Mesenchymal stem cell (in vitro differentiated cells and primary cell): ENCODE data around the gene SMAP1.

ENCODE experiments used
- DNase-seq: peaks from one replicate; pipeline ENCODE4 v3.0.0-alpha.2; 2013
- H2AFZ ChIP-seq: one replicate; pipeline ENCODE4 v1.6.1; 2013; ENCODE audit warnings: low read depth, mild to moderate bottlenecking, control low read depth, inconsistent platforms, low read length, moderate library complexity
- H2AK5ac ChIP-seq: 2 replicates; pipeline ENCODE4 v1.6.1; 2013; ENCODE audit warnings: low read length, moderate library complexity, mild to moderate bottlenecking, inconsistent platforms; ENCODE audit not compliant: severe bottlenecking
- H2BK120ac ChIP-seq: one replicate; pipeline ENCODE4 v1.6.1; 2013; ENCODE audit warnings: low read depth, mild to moderate bottlenecking, inconsistent platforms, low read length, moderate library complexity
- H2BK12ac ChIP-seq, 2 experiments: one replicate each; pipeline ENCODE4 v1.6.1; 2013; ENCODE audit warnings: inconsistent platforms in 2 of 2, low read length in 2 of 2, mild to moderate bottlenecking in 2 of 2, moderate library complexity in 2 of 2, control low read depth in 1 of 2
- H2BK15ac ChIP-seq: one replicate; pipeline ENCODE4 v1.6.1; 2013; ENCODE audit warnings: mild to moderate bottlenecking, low read depth, inconsistent platforms; ENCODE audit not compliant: poor library complexity, severe bottlenecking
- H2BK5ac ChIP-seq: 2 replicates; pipeline ENCODE4 v1.6.1; 2013; ENCODE audit warnings: low read depth, mild to moderate bottlenecking, low read length, control low read depth, inconsistent platforms; ENCODE audit not compliant: poor library complexity, severe bottlenecking
- H3K14ac ChIP-seq, 2 experiments: one replicate each; pipeline ENCODE4 v1.6.1; 2013; ENCODE audit warnings: inconsistent platforms in 2 of 2, low read length in 2 of 2, control low read depth in 1 of 2, mild to moderate bottlenecking in 1 of 2, moderate library complexity in 1 of 2
- H3K18ac ChIP-seq, 2 experiments: one replicate each; pipeline ENCODE4 v1.6.1; 2013; ENCODE audit warnings: inconsistent platforms in 2 of 2, low read length in 2 of 2, control low read depth in 1 of 2, low read depth in 1 of 2, mild to moderate bottlenecking in 1 of 2
- H3K23ac ChIP-seq, 2 experiments: one replicate each; pipeline ENCODE4 v1.6.1; 2013; ENCODE audit warnings: inconsistent platforms in 2 of 2, low read length in 2 of 2, mild to moderate bottlenecking in 2 of 2, moderate library complexity in 2 of 2, control low read depth in 1 of 2
- H3K27ac ChIP-seq: 2 replicates; pipeline ENCODE4 v1.5.1; 2013; ENCODE audit warnings: mild to moderate bottlenecking, moderate library complexity, low read length, control low read depth, inconsistent platforms; ENCODE audit not compliant: poor library complexity, severe bottlenecking
- H3K27me3 ChIP-seq, 2 experiments: 2 replicates each; pipeline versions ENCODE4 v1.6.1 to v1.7.0; 2013; ENCODE audit warnings: low read length in 2 of 2, mild to moderate bottlenecking in 2 of 2, moderate library complexity in 2 of 2, control low read depth in 1 of 2, inconsistent platforms in 1 of 2; ENCODE audit not compliant: control insufficient read depth in 1 of 2, insufficient read depth in 1 of 2
- H3K36me3 ChIP-seq, 2 experiments: 2 replicates each; pipeline versions ENCODE4 v1.6.1 to v1.7.0; 2013; ENCODE audit warnings: low read length in 2 of 2, control low read depth in 1 of 2, inconsistent platforms in 1 of 2, low read depth in 1 of 2, mild to moderate bottlenecking in 1 of 2; ENCODE audit not compliant: insufficient read depth in 2 of 2, control insufficient read depth in 1 of 2
- H3K4ac ChIP-seq, 2 experiments: one replicate each; pipeline ENCODE4 v1.6.1; 2013; ENCODE audit warnings: inconsistent platforms in 2 of 2, low read length in 2 of 2, mild to moderate bottlenecking in 2 of 2, moderate library complexity in 2 of 2, control low read depth in 1 of 2, low read depth in 1 of 2
- H3K4me1 ChIP-seq: 2 replicates; pipeline ENCODE4 v1.6.1; 2013; ENCODE audit warnings: low read depth, low read length, control low read depth; ENCODE audit not compliant: control insufficient read depth, insufficient read depth
- H3K4me2 ChIP-seq: 2 replicates; pipeline ENCODE4 v1.6.1; 2013; ENCODE audit warnings: low read length, mild to moderate bottlenecking, inconsistent platforms; ENCODE audit not compliant: poor library complexity, severe bottlenecking
- H3K4me3 ChIP-seq, 2 experiments: 2 replicates each; pipeline versions ENCODE4 v1.5.1 to v1.7.0; 2013; ENCODE audit warnings: low read length in 2 of 2, mild to moderate bottlenecking in 2 of 2, control low read depth in 1 of 2, low read depth in 1 of 2; ENCODE audit not compliant: insufficient read depth in 1 of 2
- H3K79me1 ChIP-seq: replicated peaks from 2 replicates; pipeline ENCODE4 v1.6.1; 2013; ENCODE audit warnings: mild to moderate bottlenecking, control low read depth, low read length, inconsistent platforms; ENCODE audit not compliant: poor library complexity, severe bottlenecking
- H3K9ac ChIP-seq: 2 replicates; pipeline ENCODE4 v1.7.0; 2013; ENCODE audit warnings: mild to moderate bottlenecking, low read length, moderate library complexity
- H3K9me3 ChIP-seq: 2 replicates; pipeline ENCODE4 v1.7.0; 2013; ENCODE audit warnings: mild to moderate bottlenecking, low read length; ENCODE audit not compliant: control insufficient read depth
- H4K8ac ChIP-seq: one replicate; pipeline ENCODE4 v1.6.1; 2013; ENCODE audit warnings: inconsistent platforms, mild to moderate bottlenecking, low read length, moderate library complexity
- H4K91ac ChIP-seq: one replicate; pipeline ENCODE4 v1.6.1; 2013; ENCODE audit warnings: mild to moderate bottlenecking, low read length, inconsistent platforms
- WGBS: methylation state at CpG from one replicate; pipeline ENCODE4 v1.1.7; 2013; ENCODE audit warnings: mixed read lengths; 5-methylcytosine and 5-hydroxymethylcytosine counted together

Gene SMAP1

DNA sequence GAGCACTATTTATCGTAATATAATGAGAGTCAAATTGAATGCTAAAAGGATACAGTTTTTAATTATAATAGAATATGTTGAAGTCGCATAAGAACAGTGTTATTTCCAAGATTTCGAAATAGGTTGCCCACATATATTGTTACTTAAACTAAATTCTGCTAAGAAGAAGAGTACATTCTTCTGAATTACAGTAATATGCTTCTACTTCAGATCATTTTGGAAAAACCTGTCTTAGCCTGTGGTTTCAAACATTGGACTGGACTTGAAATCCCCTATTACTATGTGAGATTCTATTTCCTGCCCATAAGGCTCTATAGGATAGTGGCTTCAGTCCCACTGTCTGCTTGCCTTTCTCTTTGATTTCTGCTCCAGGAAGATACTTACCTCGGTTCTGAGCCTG is 152.0 kb downstream of the SMAP1 start:
- Histone ChIP-seq H3K36me3 (no peaks in the 10 kb centered on the region), H2AFZ (no peak overlapping the region), H2BK12ac (no peak overlapping the region), H3K18ac (no peak overlapping the region), H4K8ac (no peak overlapping the region), H2BK15ac (no peak overlapping the region), H2AK5ac (no peak overlapping the region), H3K9ac (no peak overlapping the region), H3K9me3 (no peaks in the 10 kb centered on the region), H3K4me2 (no peak overlapping the region), H3K23ac (no peak overlapping the region), H3K79me1 (peaks cover 1% of the 10 kb centered on the region), H4K91ac (no peak overlapping the region), H3K27ac (no peak overlapping the region), H3K14ac (no peak overlapping the region), H3K27me3 (no peaks in the 10 kb centered on the region), H2BK5ac (no peak overlapping the region), H2BK120ac (no peak overlapping the region), H3K4me3 (no peak overlapping the region), H3K4ac (no peak overlapping the region), H3K4me1 (no peaks in the 10 kb centered on the region)
- 100% methylated on average over 1 of the region's 4 CpGs for WGBS
- DNase-seq = no peak

DNA sequence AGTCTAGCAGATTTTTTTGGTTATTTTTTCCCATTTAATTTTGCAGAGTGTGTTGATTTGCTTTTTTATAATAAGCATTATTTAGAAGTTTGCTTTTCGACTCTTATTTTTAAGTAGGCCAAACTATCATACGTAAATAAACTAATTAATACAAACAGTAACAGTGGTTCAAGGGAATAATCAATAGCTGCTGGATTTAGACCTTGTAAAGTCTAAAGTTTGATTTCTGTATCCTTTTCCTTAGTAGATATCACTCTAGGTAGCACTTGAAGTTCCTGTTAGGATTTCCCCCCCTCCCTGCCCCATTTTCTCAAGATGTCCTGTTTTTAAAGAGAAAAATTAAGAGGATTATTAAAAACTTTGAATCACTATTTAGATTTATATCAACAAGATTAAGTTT is 153.1 kb downstream of the SMAP1 start:
- H3K9me3 ChIP-seq = no peaks in the 10 kb centered on the region
- no peak overlapping the region for H2BK15ac ChIP-seq
- no peak overlapping the region for H2AFZ ChIP-seq
- H2BK120ac ChIP-seq = no peak overlapping the region
- no peak overlapping the region for H2BK5ac ChIP-seq
- H3K27ac ChIP-seq = no peak overlapping the region
- no peaks in the 10 kb centered on the region for H3K4me1 ChIP-seq
- H3K9ac ChIP-seq = no peak overlapping the region
- H3K4me2 ChIP-seq = no peak overlapping the region
- no peak overlapping the region for H4K8ac ChIP-seq
- H3K4me3 ChIP-seq = no peak overlapping the region
- H4K91ac ChIP-seq = no peak overlapping the region
- no peak overlapping the region for H3K23ac ChIP-seq
- H2AK5ac ChIP-seq = no peak overlapping the region
- no CpG with 5 or more reads among the region's 2 CpGs for WGBS
- H2BK12ac ChIP-seq = no peak overlapping the region
- no peaks in the 10 kb centered on the region for H3K27me3 ChIP-seq
- DNase-seq = no peak
- no peak overlapping the region for H3K14ac ChIP-seq
- H3K18ac ChIP-seq = no peak overlapping the region
- peaks cover 1% of the 10 kb centered on the region for H3K79me1 ChIP-seq
- H3K36me3 ChIP-seq = no peaks in the 10 kb centered on the region
- H3K4ac ChIP-seq = no peak overlapping the region

DNA sequence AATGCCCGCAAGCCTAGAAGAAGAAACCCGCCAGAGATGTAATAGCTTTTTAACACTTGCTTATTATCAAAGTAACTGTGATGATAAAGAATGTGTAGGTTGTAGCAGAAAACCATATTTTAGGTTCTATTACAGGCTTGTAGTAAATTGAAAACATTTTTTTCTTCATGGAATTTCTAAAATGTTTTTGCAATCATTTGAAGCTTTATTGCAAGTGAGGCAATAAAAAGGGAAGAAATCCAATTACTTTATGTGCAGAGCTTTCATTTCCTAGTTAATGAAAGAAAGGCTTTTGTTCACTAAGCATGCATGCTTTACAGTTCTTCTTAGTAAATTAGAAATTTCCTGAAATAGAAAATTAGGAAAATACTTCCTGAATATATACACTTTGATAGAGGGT is 154.1 kb downstream of the SMAP1 start:
- Histone ChIP-seq H3K9me3 (no peaks in the 10 kb centered on the region), H3K23ac (no peak overlapping the region), H2BK5ac (no peak overlapping the region), H3K4me1 (no peaks in the 10 kb centered on the region), H3K79me1 (peaks cover 1% of the 10 kb centered on the region), H2AK5ac (no peak overlapping the region), H3K27ac (no peak overlapping the region), H3K4me3 (no peak overlapping the region), H3K4me2 (no peak overlapping the region), H2BK120ac (no peak overlapping the region), H3K27me3 (no peaks in the 10 kb centered on the region), H3K18ac (no peak overlapping the region), H2BK15ac (no peak overlapping the region), H2BK12ac (no peak overlapping the region), H2AFZ (no peak overlapping the region), H3K14ac (no peak overlapping the region), H3K36me3 (no peaks in the 10 kb centered on the region), H3K9ac (no peak overlapping the region), H3K4ac (no peak overlapping the region), H4K8ac (no peak overlapping the region), H4K91ac (no peak overlapping the region)
- DNase-seq = no peak
- WGBS = 100% methylated on average over 1 of the region's 2 CpGs

DNA sequence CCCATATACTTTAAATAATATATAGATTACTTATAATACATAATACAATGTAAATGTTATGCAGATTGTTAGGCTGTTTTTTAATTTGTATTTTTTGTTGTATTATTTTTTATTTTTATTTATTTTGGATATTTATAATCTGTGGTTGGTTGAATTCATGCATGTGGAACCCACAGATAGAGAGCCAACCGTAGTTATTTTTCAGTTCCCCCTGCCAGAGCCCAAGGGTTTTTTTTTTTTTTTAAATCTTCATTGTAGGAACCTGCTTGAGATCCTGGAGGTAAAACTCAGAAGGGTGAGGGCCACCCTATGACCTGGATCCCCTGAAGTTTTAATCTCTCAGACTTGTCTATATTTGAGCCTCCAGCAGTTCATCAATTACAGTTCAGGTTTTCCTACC is 156.0 kb downstream of the SMAP1 start:
- H4K91ac ChIP-seq = no peak overlapping the region
- WGBS = 100% methylated on average over 1 of the region's 1 CpG
- no peak overlapping the region for H3K4me2 ChIP-seq

More for the DNA sequence above, 156.0 kb downstream of the SMAP1 start:
- Histone ChIP-seq H2BK15ac (no peak overlapping the region), H3K4me1 (no peaks in the 10 kb centered on the region), H3K4me3 (no peak overlapping the region), H2AFZ (no peak overlapping the region), H2BK5ac (no peak overlapping the region), H3K18ac (no peak overlapping the region), H3K9me3 (no peaks in the 10 kb centered on the region), H3K36me3 (no peaks in the 10 kb centered on the region), H3K27ac (no peak overlapping the region), H2AK5ac (no peak overlapping the region), H2BK12ac (no peak overlapping the region), H3K9ac (no peak overlapping the region), H3K27me3 (no peaks in the 10 kb centered on the region), H3K4ac (no peak overlapping the region), H2BK120ac (no peak overlapping the region), H3K14ac (no peak overlapping the region), H3K79me1 (no peaks in the 10 kb centered on the region), H4K8ac (no peak overlapping the region), H3K23ac (no peak overlapping the region)
- DNase-seq = no peak
